ENCODE results near the gene ASPN. TPM values are rescaled to one million over a fixed set of nuclear protein-coding genes. Genes with fewer than 3 reads are reported as not detected.

ASPN gene
- polyA plus RNA-seq, 1 donor from 2014 or later: 0.35 TPM

- no peak overlapping the region for H3K9ac ChIP-seq (ENCODE audit: low read length)
- no peaks in the 10 kb centered on the region for H3K9me3 ChIP-seq (ENCODE audit: low read length)
- H3K4me2 ChIP-seq (ENCODE audit: low read length): no peak overlapping the region
- no peaks in the 10 kb centered on the region for H3K79me2 ChIP-seq (replicated peaks; ENCODE audit: insufficient read depth, low read length)
- no peak overlapping the region for H2AFZ ChIP-seq (ENCODE audit: low read depth, low read length)
- no peaks in the 10 kb centered on the region for H3K36me3 ChIP-seq (ENCODE audit: insufficient read depth, low read length)
- no peak overlapping the region for H3K27ac ChIP-seq (ENCODE audit: low read length)
- H4K20me1 ChIP-seq (ENCODE audit: insufficient read depth): no peaks in the 10 kb centered on the region
- H3K9me2 ChIP-seq (ENCODE audit: insufficient read depth, low read length): no peaks in the 10 kb centered on the region
- H3F3A ChIP-seq (ENCODE audit: insufficient read depth, low read length, poor library complexity, severe bottlenecking): no peaks in the 10 kb centered on the region
- no peak for TF ChIP-seq EP300 (conservative IDR thresholded peaks at IDR 0.05; ENCODE audit: poor library complexity, severe bottlenecking)
- TF ChIP-seq MXI1 (conservative IDR thresholded peaks at IDR 0.05; ENCODE audit: poor library complexity, severe bottlenecking): no peak
- no peak for TF ChIP-seq EZH2 (IDR thresholded peaks at IDR 0.05; ENCODE audit: borderline replicate concordance, insufficient read depth, low read length, poor library complexity, severe bottlenecking)
- TF ChIP-seq POLR2AphosphoS5 (IDR thresholded peaks at IDR 0.05): no peak
- no peak for TF ChIP-seq TAF1 (IDR thresholded peaks at IDR 0.05; ENCODE audit: low read depth)
- TF ChIP-seq SMC3 (conservative IDR thresholded peaks at IDR 0.05; ENCODE audit: poor library complexity): no peak
- no peak for TF ChIP-seq REST (IDR thresholded peaks at IDR 0.05; ENCODE audit: borderline replicate concordance)
- no peak for TF ChIP-seq RAD21 (conservative IDR thresholded peaks at IDR 0.05)
- TF ChIP-seq, protein P1, sequence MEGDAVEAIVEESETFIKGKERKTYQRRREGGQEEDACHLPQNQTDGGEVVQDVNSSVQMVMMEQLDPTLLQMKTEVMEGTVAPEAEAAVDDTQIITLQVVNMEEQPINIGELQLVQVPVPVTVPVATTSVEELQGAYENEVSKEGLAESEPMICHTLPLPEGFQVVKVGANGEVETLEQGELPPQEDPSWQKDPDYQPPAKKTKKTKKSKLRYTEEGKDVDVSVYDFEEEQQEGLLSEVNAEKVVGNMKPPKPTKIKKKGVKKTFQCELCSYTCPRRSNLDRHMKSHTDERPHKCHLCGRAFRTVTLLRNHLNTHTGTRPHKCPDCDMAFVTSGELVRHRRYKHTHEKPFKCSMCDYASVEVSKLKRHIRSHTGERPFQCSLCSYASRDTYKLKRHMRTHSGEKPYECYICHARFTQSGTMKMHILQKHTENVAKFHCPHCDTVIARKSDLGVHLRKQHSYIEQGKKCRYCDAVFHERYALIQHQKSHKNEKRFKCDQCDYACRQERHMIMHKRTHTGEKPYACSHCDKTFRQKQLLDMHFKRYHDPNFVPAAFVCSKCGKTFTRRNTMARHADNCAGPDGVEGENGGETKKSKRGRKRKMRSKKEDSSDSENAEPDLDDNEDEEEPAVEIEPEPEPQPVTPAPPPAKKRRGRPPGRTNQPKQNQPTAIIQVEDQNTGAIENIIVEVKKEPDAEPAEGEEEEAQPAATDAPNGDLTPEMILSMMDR (IDR thresholded peaks at IDR 0.05; ENCODE audit: poor library complexity, severe bottlenecking): no peak
- H3K4me3 ChIP-seq (ENCODE audit: low read length): no peak overlapping the region
- no peaks in the 10 kb centered on the region for H3K27me3 ChIP-seq (ENCODE audit: insufficient read depth, low read depth, low read length)
Observed at GRCh38 chr9:92476962-92477361, 5.3 kb downstream of the ASPN start.

DNA sequence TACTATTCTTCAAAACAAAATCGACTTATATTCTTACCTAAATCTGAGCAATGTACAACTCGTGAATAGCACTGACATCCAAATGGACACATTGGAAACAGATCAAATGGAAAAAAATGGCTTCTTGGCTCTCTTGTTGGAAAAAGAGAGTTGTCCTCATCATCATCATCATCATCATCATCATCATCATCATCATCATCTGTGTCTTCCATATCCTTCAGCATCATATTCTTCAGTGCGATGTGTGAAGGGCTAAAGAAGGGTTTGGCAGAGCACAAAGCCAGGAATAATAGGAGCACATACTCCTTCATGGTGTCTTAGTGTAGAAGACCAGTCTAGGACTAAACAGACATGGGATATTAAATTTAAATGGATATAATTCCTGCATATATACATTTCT, 7.7 kb downstream of the ASPN start:
- TF ChIP-seq SMC3 (conservative IDR thresholded peaks at IDR 0.05; ENCODE audit: poor library complexity): no peak
- TF ChIP-seq TAF1 (IDR thresholded peaks at IDR 0.05; ENCODE audit: low read depth): no peak
- no peak for TF ChIP-seq REST (IDR thresholded peaks at IDR 0.05; ENCODE audit: borderline replicate concordance)
- no peak for TF ChIP-seq RAD21 (conservative IDR thresholded peaks at IDR 0.05)
- TF ChIP-seq, protein P1 (IDR thresholded peaks at IDR 0.05; ENCODE audit: poor library complexity, severe bottlenecking): no peak
- Histone ChIP-seq H3F3A (ENCODE audit: insufficient read depth, low read length, poor library complexity, severe bottlenecking) (no peaks in the 10 kb centered on the region), H3K9ac (ENCODE audit: low read length) (no peak overlapping the region), H3K27me3 (ENCODE audit: insufficient read depth, low read depth, low read length) (no peaks in the 10 kb centered on the region), H2AFZ (ENCODE audit: low read depth, low read length) (no peak overlapping the region), H3K4me3 (ENCODE audit: low read length) (no peak overlapping the region), H3K79me2 (replicated peaks; ENCODE audit: insufficient read depth, low read length) (no peaks in the 10 kb centered on the region), H4K20me1 (ENCODE audit: insufficient read depth) (no peaks in the 10 kb centered on the region), H3K36me3 (ENCODE audit: insufficient read depth, low read length) (no peaks in the 10 kb centered on the region), H3K27ac (ENCODE audit: low read length) (no peak overlapping the region), H3K4me2 (ENCODE audit: low read length) (no peak overlapping the region), H3K9me2 (ENCODE audit: insufficient read depth, low read length) (no peaks in the 10 kb centered on the region), H3K9me3 (ENCODE audit: low read length) (no peaks in the 10 kb centered on the region)

Measured in neural cell (in vitro differentiated cells).